LNCaP clone FGC (cell line): ENCODE data around the gene MRPL24.

ENCODE experiments used
- DNase-seq: peaks from one replicate; pipeline ENCODE4 v3.0.0-alpha.2; 2011; ENCODE audit warnings: low read depth
- H3K4me3 ChIP-seq: 2 replicates; pipeline ENCODE4 v1.5.1; 2011; ENCODE audit warnings: mild to moderate bottlenecking, low read depth, low read length, control low read depth
- TF ChIP-seq, protein P1 (sequence below): IDR thresholded peaks from 2 replicates; pipeline ENCODE4 v1.5.1; 2012; ENCODE audit warnings: mild to moderate bottlenecking; ENCODE audit not compliant: control insufficient read depth, insufficient read depth; ENCODE audit errors: extremely low read depth

Gene MRPL24

DNA sequence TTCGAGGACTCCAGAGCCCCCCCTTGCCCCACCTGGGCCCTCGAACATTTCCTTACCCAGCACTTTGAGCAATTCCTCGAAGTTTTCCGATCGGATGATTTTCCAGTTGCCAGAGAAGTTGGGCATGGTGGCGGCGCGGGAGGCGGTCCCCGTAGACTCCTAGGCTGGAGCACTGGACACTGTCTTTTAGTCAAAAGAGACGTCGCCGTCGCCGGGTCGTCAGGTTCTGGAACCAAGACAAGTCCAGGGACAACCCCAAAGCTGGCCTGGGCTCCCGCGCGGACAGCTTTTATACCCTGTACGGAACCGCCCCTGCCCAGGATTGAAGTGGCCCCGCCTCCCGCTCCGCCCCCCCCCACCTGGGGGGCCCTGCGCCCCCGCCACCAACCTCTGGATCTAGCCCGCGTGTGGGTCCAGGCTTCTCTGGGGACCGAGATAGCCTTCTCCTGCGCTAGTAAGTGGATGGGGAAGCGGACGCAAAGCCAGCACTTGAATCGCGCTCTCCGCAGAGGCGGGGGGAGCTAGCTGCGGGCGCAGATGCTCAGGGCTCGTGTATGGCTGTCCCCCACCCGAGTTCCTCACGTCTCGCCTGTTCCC, 35.5 kb downstream of the MRPL24 start, which contains the start of gene CRABP2:
Gene CRABP2, minus strand, starts transcription at position 263 of the 597 bp plus-strand sequence. Its CDS starts 137 bp downstream, at position 126.
- TF ChIP-seq, protein P1, sequence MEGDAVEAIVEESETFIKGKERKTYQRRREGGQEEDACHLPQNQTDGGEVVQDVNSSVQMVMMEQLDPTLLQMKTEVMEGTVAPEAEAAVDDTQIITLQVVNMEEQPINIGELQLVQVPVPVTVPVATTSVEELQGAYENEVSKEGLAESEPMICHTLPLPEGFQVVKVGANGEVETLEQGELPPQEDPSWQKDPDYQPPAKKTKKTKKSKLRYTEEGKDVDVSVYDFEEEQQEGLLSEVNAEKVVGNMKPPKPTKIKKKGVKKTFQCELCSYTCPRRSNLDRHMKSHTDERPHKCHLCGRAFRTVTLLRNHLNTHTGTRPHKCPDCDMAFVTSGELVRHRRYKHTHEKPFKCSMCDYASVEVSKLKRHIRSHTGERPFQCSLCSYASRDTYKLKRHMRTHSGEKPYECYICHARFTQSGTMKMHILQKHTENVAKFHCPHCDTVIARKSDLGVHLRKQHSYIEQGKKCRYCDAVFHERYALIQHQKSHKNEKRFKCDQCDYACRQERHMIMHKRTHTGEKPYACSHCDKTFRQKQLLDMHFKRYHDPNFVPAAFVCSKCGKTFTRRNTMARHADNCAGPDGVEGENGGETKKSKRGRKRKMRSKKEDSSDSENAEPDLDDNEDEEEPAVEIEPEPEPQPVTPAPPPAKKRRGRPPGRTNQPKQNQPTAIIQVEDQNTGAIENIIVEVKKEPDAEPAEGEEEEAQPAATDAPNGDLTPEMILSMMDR = no peak
- H3K4me3 ChIP-seq = peak within 1 kb of the TSS; percentile 38
- DNase-seq = no peak

DNA sequence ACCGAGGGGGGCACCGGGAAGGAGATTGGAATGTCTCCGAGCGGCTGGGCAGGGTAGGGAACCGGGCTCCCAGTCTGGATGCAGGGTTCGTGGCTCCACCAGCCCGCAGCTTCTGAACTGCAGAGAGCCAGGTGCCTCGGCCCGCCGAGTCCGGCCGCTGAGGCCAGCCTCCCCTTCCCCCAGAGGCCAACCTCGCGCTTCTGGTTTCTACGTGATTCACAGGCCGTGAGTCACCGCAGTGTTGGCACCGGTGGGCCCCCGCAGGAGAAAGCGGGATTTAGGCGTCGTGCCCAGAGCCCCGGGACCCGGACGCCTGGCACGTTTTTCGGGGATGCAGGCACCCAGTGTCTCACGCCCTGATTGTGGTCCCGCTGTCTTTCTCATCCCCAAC, 36.0 kb downstream of the MRPL24 start:
- no peak for DNase-seq
- TF ChIP-seq, protein P1 = no peak
- H3K4me3 ChIP-seq = no peak overlapping the region

DNA sequence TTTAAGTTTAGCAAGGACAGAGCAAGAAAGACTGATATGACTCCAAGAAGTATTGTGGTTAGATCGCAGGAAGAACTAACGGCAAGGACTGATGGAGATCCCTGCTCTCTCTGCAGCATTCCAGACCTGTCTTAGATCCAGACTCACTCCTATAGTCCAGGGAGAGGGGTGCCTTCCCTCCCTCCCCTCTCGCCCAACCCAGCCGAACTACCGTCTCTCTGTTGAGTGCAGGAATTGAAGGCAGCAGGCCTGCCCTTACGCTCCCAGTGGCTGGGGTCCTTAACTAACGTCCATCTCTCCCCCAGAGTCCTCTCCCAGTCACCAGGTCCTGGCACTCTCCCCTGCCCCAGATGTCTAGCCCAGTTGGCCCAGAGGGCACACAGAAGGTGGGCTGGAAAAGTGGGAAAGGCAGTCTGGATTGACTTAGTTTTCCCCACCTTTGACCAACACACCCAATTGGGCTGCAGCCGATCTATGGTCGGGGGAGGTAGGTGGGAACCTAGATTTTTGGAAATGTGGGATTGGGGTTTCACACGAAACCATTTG, 36.6 kb downstream of the MRPL24 start:
- no peak for DNase-seq
- no peak overlapping the region for H3K4me3 ChIP-seq

DNA sequence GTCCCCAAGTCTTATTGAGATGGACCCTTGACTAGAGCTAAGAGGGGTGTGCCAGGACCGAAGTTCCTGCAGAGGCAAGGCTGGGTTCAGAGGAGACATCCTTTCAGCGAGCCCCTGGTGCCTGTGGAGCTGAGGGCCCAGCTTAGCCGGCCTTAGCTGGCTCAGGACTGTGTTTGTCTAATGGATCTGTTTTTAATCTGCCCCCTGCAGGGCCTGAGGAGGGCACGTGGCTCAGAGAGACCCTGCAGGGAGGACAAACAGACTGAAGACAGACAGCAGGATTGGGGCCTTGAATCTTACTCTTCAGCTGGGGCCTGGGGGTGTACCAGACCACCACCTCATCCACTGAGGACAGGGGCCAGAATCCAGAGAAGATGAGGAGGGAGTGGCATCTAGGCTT, 37.1 kb downstream of the MRPL24 start:
- H3K4me3 ChIP-seq = no peak overlapping the region
- TF ChIP-seq, protein P1 = no peak
- DNase-seq = no peak

More for the DNA sequence above, 36.6 kb downstream of the MRPL24 start:
- TF ChIP-seq, protein P1 = no peak

DNA sequence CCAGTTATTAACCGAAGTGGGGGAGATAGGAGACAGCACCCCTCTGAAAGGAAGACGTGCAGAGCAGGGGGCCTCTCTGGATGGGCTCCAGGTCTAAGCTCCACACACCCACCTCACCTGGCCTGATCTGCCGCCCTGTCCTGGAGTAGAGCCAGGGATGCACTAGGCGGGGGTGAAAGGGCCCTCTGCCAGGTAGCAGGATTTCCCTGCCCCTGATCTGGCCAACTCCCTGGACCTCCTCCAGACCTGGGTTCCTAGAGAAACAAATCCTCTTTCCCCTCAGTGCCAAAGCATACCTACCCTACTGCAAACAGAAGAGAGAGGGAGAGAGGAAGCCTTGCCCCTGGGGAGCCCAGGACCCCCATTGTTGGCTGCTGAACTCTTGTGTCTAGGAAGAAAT, 37.6 kb downstream of the MRPL24 start:
- H3K4me3 ChIP-seq = no peak overlapping the region
- no peak for DNase-seq
- TF ChIP-seq, protein P1 = no peak

DNA sequence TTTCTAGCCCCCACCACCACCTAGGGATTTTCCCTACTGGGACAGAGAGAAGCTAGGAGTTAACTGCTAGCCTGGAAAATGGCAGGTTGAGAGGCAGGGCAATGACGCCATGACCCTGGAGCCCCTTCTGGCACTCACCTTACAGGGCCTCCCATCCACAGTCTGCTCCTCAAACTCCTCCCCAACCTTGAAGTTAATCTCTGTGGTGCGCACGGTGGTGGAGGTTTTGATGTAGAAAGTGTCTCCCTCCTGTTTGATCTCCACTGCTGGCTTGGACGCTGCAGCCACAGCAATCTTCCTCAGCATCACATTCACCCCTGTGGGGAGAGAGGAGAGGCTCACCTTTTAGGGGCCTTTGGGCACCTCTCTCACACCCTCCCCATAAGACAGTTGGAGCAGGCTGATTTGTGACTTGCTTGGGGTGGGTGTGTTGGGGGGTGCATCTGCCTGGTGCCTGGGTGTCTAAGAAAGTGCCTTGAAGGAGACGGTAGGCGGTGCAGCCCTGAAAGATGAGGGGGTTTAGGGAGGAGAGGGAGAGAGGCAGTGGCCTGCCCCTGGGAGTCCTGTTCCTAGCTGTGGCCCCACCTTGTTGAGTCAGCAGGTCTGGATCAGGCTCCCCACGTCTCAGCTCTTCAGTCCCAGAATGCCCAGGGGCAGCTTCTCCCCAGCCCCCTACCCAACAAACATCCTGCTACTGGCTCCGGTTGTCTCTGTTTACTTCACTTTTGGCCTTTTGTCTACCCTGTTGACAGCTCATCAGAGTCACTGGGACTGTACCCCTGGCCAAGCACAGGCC, 40.0 kb downstream of the MRPL24 start:
- TF ChIP-seq, protein P1 = no peak
- no peak for DNase-seq
- no peak overlapping the region for H3K4me3 ChIP-seq
